Effector memory CD4-positive, alpha-beta T cell (primary cell): ENCODE results near the gene AKR1C2.
"Not testable (repeated sequence)": the region's sequence is repeated elsewhere in the genome, so short reads cannot be mapped to it uniquely, and the experiment has no call there.

ENCODE experiments used
- DNase-seq, 3 donors: peaks; one replicate each; pipeline ENCODE4 v3.0.0-alpha.2; 2020
- H3K27ac ChIP-seq: 2 replicates; pipeline ENCODE4 v1.7.0; 2013; ENCODE audit warnings: mild to moderate bottlenecking, low read length, moderate library complexity; ENCODE audit not compliant: insufficient read depth, poor library complexity, severe bottlenecking
- H3K27me3 ChIP-seq: replicated peaks from 2 replicates; pipeline ENCODE4 v1.7.0; 2013; ENCODE audit warnings: mild to moderate bottlenecking, low read length; ENCODE audit not compliant: insufficient read depth, control insufficient read depth, poor library complexity, severe bottlenecking
- H3K36me3 ChIP-seq: 2 replicates; pipeline ENCODE4 v1.7.0; 2013; ENCODE audit warnings: mild to moderate bottlenecking, low read length, moderate library complexity; ENCODE audit not compliant: control insufficient read depth, insufficient read depth
- H3K4me1 ChIP-seq: 2 replicates; pipeline ENCODE4 v1.7.0; 2013; ENCODE audit warnings: low read length, mild to moderate bottlenecking; ENCODE audit not compliant: control insufficient read depth, insufficient read depth, poor library complexity, severe bottlenecking
- H3K4me3 ChIP-seq: 2 replicates; pipeline ENCODE4 v1.7.0; 2013; ENCODE audit warnings: low read length, low read depth, mild to moderate bottlenecking; ENCODE audit not compliant: insufficient read depth, poor library complexity, severe bottlenecking
- H3K9me3 ChIP-seq: 2 replicates; pipeline ENCODE4 v1.7.0; 2013; ENCODE audit warnings: mild to moderate bottlenecking, low read length, moderate library complexity; ENCODE audit not compliant: control insufficient read depth

The AKR1C2 gene

DNA sequence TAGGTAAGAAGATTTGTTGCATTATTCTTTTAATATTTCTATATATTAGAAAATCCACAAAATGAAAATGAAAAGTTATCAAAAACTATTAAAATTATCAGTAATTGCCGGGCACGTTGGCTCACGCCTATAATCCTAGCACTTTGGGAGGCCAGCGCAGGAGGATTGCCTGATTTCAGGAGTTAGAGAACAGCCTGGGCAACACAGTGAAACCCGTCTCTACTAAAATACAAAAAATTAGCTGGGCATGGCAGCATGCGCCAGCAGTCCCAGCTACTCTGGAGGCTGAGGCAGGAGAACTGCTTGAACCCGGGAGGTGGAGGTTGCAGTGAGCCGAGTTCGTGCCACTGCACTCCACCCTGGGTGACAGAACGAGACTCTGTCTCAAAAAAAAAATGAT is 11.1 kb downstream of the AKR1C2 start:
- H3K27ac ChIP-seq, H3K4me3 ChIP-seq, H3K36me3 ChIP-seq, H3K4me1 ChIP-seq, H3K27me3 ChIP-seq, DNase-seq, H3K9me3 ChIP-seq: not testable (repeated sequence)

DNA sequence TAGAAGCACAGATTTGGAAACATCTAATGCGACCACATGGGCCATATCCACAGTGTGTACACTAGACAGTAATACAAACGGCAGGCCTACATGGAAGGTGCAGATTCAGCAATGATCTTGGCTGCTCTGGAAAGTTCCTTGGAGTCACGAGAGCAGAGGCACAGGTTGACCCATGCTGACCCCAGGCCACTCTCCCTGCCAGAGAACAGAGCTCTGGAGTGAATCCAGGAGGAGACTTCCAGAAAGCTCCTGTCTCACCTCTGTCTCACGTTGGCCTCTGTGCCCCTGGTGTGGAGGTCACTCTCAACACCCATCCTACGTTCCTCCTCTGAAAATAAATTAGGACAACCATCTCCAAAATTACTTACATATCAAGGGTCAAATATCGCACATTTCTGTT is 12.2 kb downstream of the AKR1C2 start:
- H3K4me3 ChIP-seq, result not testable (repeated sequence)

DNA sequence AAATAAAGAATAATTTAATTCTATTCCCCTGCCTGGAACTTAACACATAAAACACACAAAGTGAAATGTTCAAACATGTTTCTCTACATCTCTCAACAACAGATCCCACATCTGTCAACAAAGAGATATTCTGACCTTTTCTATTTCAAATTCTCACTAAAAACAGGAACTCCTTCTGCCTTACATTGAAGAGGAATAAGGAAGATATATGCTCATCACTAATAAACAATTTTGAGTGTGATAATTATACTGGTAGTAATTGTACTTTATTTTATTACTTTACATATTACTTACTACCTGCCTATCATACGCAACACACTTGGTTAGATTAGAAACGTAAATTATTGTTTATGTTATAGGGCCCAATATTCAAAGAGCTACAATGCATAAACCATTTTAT is 13.4 kb downstream of the AKR1C2 start:
- Histone ChIP-seq H3K27ac (no peak overlapping the region), H3K27me3 (no peaks in the 10 kb centered on the region), H3K4me1 (no peaks in the 10 kb centered on the region), H3K36me3 (no peaks in the 10 kb centered on the region), H3K9me3 (no peaks in the 10 kb centered on the region), H3K4me3 (no peak overlapping the region)
- DNase-seq, result no peak

More for the DNA sequence above, 12.2 kb downstream of the AKR1C2 start:
- H3K4me1 ChIP-seq, DNase-seq, H3K9me3 ChIP-seq, H3K27me3 ChIP-seq, H3K27ac ChIP-seq, H3K36me3 ChIP-seq: not testable (repeated sequence)

GRCh38 chr10:4988000-4988641 is 15.5 kb downstream of the AKR1C2 start:
- H3K9me3 ChIP-seq, H3K4me3 ChIP-seq, DNase-seq, H3K27me3 ChIP-seq, H3K36me3 ChIP-seq, H3K4me1 ChIP-seq, H3K27ac ChIP-seq: not testable (repeated sequence)

DNA sequence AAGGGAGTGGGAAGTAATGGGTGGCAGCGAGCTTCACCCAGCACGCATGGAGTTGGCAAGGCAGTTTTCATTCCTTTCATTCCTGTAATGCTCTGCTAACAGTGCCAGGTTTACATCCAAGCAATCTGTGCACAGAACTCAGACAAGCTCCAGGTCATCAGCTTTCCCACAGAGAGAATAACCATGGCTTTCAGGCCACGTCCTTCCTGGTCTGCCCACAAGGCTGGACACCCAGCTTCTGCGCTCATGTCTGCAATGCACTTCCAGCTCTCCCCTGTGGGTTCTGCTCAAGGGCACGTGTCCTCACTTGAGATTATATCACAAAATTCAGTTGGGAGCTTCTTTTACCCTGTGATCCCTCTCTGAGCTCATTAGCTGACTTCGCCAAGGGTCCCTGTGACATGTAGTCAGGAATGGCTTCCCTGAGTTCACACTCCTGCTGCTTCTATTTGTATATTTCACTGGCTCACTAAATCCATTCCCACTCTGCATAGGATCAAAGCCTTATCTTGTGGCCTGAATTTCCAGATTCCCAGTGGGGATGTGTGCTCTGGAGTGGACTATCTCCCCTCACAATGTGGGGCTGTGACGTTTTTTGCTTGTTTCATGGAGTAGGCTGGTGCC is 18.6 kb downstream of the AKR1C2 start:
- Histone ChIP-seq H3K27ac (no peak overlapping the region), H3K4me3 (no peak overlapping the region), H3K4me1 (no peaks in the 10 kb centered on the region), H3K27me3 (no peaks in the 10 kb centered on the region), H3K9me3 (no peaks in the 10 kb centered on the region), H3K36me3 (no peaks in the 10 kb centered on the region)
- DNase-seq, result no peak

- Histone ChIP-seq H3K4me1 (no peaks in the 10 kb centered on the region), H3K36me3 (no peaks in the 10 kb centered on the region), H3K4me3 (no peak overlapping the region), H3K27ac (no peak overlapping the region), H3K27me3 (no peaks in the 10 kb centered on the region), H3K9me3 (no peaks in the 10 kb centered on the region)
- no peak for DNase-seq
Observed at GRCh38 chr10:4984223-4984622, 19.4 kb downstream of the AKR1C2 start.

DNA sequence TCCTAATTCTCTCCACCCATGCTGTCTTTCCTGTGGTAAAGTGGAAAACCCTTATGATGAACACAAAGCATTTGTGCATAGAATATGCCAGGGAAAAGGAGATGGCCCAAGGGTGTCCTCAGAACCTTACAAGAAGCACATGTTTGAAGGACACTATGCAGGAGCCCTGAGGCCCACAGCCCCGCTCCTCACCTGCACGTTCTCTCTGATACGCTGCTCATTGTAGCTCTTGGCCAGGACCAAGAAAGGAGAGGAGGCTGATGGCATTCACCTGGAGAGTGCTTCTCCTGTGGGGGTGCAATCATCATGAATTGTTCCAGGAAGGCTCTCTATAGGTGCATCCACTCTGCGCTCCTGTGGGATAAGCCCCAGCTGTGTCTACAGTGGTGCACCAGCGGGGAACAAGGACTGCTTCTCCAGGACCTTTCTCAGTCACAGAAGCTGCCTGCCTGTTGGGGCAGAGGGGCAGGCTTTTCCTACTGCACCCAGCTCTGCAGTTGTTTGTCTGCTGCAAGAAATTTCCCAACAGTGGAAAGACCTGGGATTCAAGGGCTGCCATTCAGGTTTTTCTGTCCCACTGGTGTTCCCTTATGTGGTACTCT is 19.9 kb downstream of the AKR1C2 start:
- DNase-seq, result no peak
- Histone ChIP-seq H3K9me3 (no peaks in the 10 kb centered on the region), H3K36me3 (no peaks in the 10 kb centered on the region)

DNA sequence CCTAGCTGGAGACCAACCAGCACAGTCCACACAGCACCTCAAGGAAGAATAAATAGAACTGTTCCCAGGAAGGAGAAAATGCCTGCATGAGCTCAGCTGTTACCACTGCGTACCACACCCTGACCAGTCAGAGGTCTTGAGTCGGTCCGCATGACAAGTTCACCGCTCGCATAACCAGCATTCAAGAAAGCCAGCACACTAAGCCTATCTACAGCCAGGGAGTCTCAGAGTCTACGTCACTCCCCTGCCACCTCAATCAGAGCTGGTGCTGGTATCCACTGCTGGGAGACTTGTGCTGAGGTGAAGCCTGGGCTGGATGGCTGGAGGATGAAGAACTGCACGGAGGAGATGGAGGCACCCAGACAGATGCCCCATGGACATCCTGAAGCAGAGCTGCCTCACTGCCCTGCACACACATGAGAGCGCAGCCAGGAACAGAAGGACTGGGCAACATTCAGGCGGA is 20.9 kb downstream of the AKR1C2 start:
- no peak for DNase-seq
- Histone ChIP-seq H3K4me3 (no peak overlapping the region), H3K27me3 (no peaks in the 10 kb centered on the region), H3K9me3 (no peaks in the 10 kb centered on the region), H3K27ac (no peak overlapping the region), H3K4me1 (no peaks in the 10 kb centered on the region), H3K36me3 (no peaks in the 10 kb centered on the region)

More for the DNA sequence above, 19.9 kb downstream of the AKR1C2 start:
- Histone ChIP-seq H3K4me1 (no peaks in the 10 kb centered on the region), H3K4me3 (no peak overlapping the region), H3K27me3 (no peaks in the 10 kb centered on the region), H3K27ac (no peak overlapping the region)

DNA sequence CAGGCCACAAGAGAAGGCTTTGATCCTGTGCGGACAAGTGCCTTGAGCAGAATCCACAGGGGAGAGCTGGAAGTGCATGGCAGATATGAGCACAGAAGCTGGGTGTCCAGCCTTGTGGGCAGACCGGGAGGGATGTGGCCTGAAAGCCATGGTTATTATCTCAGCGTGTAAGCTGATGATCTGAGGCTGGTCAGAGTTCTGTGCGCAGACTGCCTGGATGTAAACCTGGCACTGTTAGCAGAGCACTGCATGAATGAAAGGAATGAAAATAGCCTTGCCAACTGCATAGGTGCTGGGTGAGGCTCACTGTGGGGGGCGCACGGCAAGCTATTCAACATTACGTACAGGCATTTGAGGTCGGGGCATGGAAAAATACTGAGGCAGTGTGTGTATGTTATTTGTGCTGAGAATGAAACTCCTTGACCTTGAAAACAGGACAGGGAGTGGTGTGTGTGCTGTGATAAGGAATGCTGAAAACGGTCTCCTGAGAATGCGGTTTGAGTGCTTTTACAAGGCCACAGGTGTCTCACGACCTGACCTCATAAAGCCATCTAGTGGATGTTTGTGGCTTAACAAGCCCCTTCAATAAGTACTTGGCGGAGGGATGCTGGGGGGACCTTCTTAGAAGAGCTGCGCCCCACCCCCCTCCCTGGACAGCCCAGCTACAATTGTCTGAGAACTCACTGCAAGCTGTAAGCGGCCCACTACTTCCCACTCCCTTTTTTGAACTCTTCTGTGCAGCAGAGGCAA is 21.8 kb downstream of the AKR1C2 start:
- Histone ChIP-seq H3K27ac (no peak overlapping the region), H3K27me3 (no peaks in the 10 kb centered on the region), H3K36me3 (no peaks in the 10 kb centered on the region), H3K9me3 (no peaks in the 10 kb centered on the region), H3K4me1 (no peaks in the 10 kb centered on the region), H3K4me3 (no peak overlapping the region)
- DNase-seq, result no peak

DNA sequence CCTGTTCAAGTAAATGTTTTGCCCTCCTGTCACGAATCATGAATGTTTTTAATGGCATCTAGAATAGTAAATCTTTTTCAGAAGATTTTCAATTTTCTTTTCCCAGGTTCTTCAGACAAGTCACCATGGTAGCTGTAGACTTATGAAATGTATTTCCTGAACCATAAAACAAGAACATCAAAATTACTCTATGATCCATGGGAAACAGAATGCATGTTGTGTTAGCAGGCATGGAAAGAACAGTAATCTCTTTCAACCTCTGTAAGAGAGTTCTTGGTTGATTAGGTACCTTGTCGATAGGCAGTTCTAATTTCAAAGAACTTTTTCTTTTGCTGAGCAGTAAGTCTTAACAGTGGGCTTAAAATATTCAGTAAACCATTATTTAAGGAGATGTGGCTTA is 22.9 kb downstream of the AKR1C2 start:
- Histone ChIP-seq H3K36me3 (no peaks in the 10 kb centered on the region), H3K9me3 (no peaks in the 10 kb centered on the region), H3K4me3 (no peak overlapping the region), H3K4me1 (no peaks in the 10 kb centered on the region), H3K27ac (no peak overlapping the region), H3K27me3 (no peaks in the 10 kb centered on the region)
- no peak for DNase-seq
